ENCODE results near the gene ZNF350. TPM values are rescaled to one million over a fixed set of nuclear protein-coding genes. Genes with fewer than 3 reads are reported as not detected.

The ZNF350 gene
- 5.1 and 5.2 TPM in 2 replicates for polyA plus RNA-seq (2013)

- H3K23ac ChIP-seq (ENCODE audit: low read length) = no peak within 1 kb of the TSS
- H2AK5ac ChIP-seq (ENCODE audit: low read length) = no peak within 1 kb of the TSS
- H4K91ac ChIP-seq (ENCODE audit: low read depth, low read length) = peak within 1 kb of the TSS; percentile 62
- H3K4me2 ChIP-seq (ENCODE audit: low read length) = peak within 1 kb of the TSS; percentile 99
- H3K27ac ChIP-seq (ENCODE audit: low read depth, low read length) = no peak within 1 kb of the TSS
- H3K79me2 ChIP-seq (ENCODE audit: control insufficient read depth, insufficient read depth, low read length, poor library complexity) = peaks cover 2% of the 10 kb centered on the region
- H3K9ac ChIP-seq (ENCODE audit: low read length) = peak within 1 kb of the TSS; percentile 83
- peaks cover 0 to 3% of the 10 kb centered on the region in 2 experiments for H3K4me1 ChIP-seq (ENCODE audit: control insufficient read depth in 1 of 2, insufficient read depth in 2 of 2, low read length in 2 of 2)
- H3K79me1 ChIP-seq (ENCODE audit: low read length) = no peaks in the 10 kb centered on the region
- H3K14ac ChIP-seq (ENCODE audit: low read length) = peak within 1 kb of the TSS; percentile 25
- H2BK5ac ChIP-seq (ENCODE audit: low read depth, low read length, poor library complexity) = no peak within 1 kb of the TSS
- peak; percentile 96 to 97 for DNase-seq
- whole genome bisulfite sequencing (ENCODE audit: extremely low coverage, insufficient coverage, insufficient read length) = no CpG with 5 or more reads among the region's 33 CpGs
- H3K18ac ChIP-seq (ENCODE audit: low read length) = no peak within 1 kb of the TSS
- peak within 1 kb of the TSS; percentile 81 for H2AFZ ChIP-seq (ENCODE audit: insufficient read depth, low read length, poor library complexity)
- H2BK12ac ChIP-seq (ENCODE audit: low read length) = no peak within 1 kb of the TSS
- no peaks in the 10 kb centered on the region for H3K36me3 ChIP-seq (ENCODE audit: control insufficient read depth in 1 of 2, insufficient read depth in 2 of 2, low read length in 2 of 2)
- no peaks in the 10 kb centered on the region for H3K27me3 ChIP-seq (ENCODE audit: insufficient read depth, low read length)
- peak within 1 kb of the TSS; percentile 92 for H3K4me3 ChIP-seq (ENCODE audit: low read depth, low read length)
- H3K4ac ChIP-seq (ENCODE audit: low read depth, low read length) = peak within 1 kb of the TSS; percentile 63
- H3K9me3 ChIP-seq (ENCODE audit: insufficient read depth, low read depth, low read length) = peaks cover 10% of the 10 kb centered on the region
- peak within 1 kb of the TSS; percentile 39 for H4K12ac ChIP-seq (ENCODE audit: low read depth, low read length)
- peak within 1 kb of the TSS; percentile 75 for H4K8ac ChIP-seq (ENCODE audit: low read depth, low read length)
- H2BK120ac ChIP-seq (ENCODE audit: insufficient read depth, low read length, poor library complexity) = no peak within 1 kb of the TSS
Measured at GRCh38 chr19:51986309-51987291, at the start of gene ZNF350. Gene ZNF350, minus strand, starts transcription at chr19:51986840. Its CDS starts 12,480 bp downstream, at chr19:51974360.

- no peak overlapping the region for H4K91ac ChIP-seq (ENCODE audit: low read depth, low read length)
- H3K4me1 ChIP-seq (ENCODE audit: control insufficient read depth in 1 of 2, insufficient read depth in 2 of 2, low read length in 2 of 2) = no peaks in the 10 kb centered on the region
- H3K79me2 ChIP-seq (ENCODE audit: control insufficient read depth, insufficient read depth, low read length, poor library complexity) = no peaks in the 10 kb centered on the region
- H3K23ac ChIP-seq (ENCODE audit: low read length) = no peak overlapping the region
- H3K79me1 ChIP-seq (ENCODE audit: low read length) = no peaks in the 10 kb centered on the region
- H2AFZ ChIP-seq (ENCODE audit: insufficient read depth, low read length, poor library complexity) = no peak overlapping the region
- no peak overlapping the region for H2AK5ac ChIP-seq (ENCODE audit: low read length)
- H2BK120ac ChIP-seq (ENCODE audit: insufficient read depth, low read length, poor library complexity) = no peak overlapping the region
- no CpG with 5 or more reads among the region's 12 CpGs for WGBS (ENCODE audit: extremely low coverage, insufficient coverage, insufficient read length)
- no peak overlapping the region for H2BK5ac ChIP-seq (ENCODE audit: low read depth, low read length, poor library complexity)
- no peak overlapping the region for H2BK12ac ChIP-seq (ENCODE audit: low read length)
- H3K27me3 ChIP-seq (ENCODE audit: insufficient read depth, low read length) = no peaks in the 10 kb centered on the region
- H3K14ac ChIP-seq (ENCODE audit: low read length) = no peak overlapping the region
- no peak overlapping the region for H4K8ac ChIP-seq (ENCODE audit: low read depth, low read length)
- H4K12ac ChIP-seq (ENCODE audit: low read depth, low read length) = no peak overlapping the region
- H3K4ac ChIP-seq (ENCODE audit: low read depth, low read length) = no peak overlapping the region
- no peak overlapping the region for H3K4me3 ChIP-seq (ENCODE audit: low read depth, low read length)
- no peak overlapping the region for H3K4me2 ChIP-seq (ENCODE audit: low read length)
- H3K9me3 ChIP-seq (ENCODE audit: insufficient read depth, low read depth, low read length) = peaks cover 20% of the 10 kb centered on the region
- H3K18ac ChIP-seq (ENCODE audit: low read length) = no peak overlapping the region
- H3K36me3 ChIP-seq (ENCODE audit: control insufficient read depth in 1 of 2, insufficient read depth in 2 of 2, low read length in 2 of 2) = peaks cover 16 to 33% of the 10 kb centered on the region in 2 experiments
- no peak for DNase-seq
- no peak overlapping the region for H3K9ac ChIP-seq (ENCODE audit: low read length)
- H3K27ac ChIP-seq (ENCODE audit: low read depth, low read length) = no peak overlapping the region
Measured at GRCh38 chr19:52034051-52034728, 47.5 kb upstream of the ZNF350 start.

- Histone ChIP-seq H3K4ac (ENCODE audit: low read depth, low read length) (peak overlapping the region; percentile 57), H3K4me1 (ENCODE audit: control insufficient read depth in 1 of 2, insufficient read depth in 2 of 2, low read length in 2 of 2) (peaks cover 4 to 11% of the 10 kb centered on the region in 2 experiments), H3K27ac (ENCODE audit: low read depth, low read length) (peak overlapping the region; percentile 63), H3K36me3 (ENCODE audit: control insufficient read depth in 1 of 2, insufficient read depth in 2 of 2, low read length in 2 of 2) (peaks cover 14 to 15% of the 10 kb centered on the region in 2 experiments), H4K8ac (ENCODE audit: low read depth, low read length) (peak overlapping the region; percentile 91), H3K27me3 (ENCODE audit: insufficient read depth, low read length) (no peaks in the 10 kb centered on the region), H2AFZ (ENCODE audit: insufficient read depth, low read length, poor library complexity) (peak overlapping the region; percentile 80), H3K4me3 (ENCODE audit: low read depth, low read length) (peak overlapping the region; percentile 90), H3K79me1 (ENCODE audit: low read length) (peaks cover 11% of the 10 kb centered on the region), H3K14ac (ENCODE audit: low read length) (peak overlapping the region; percentile 94), H2BK120ac (ENCODE audit: insufficient read depth, low read length, poor library complexity) (peak overlapping the region; percentile 82), H3K4me2 (ENCODE audit: low read length) (peak overlapping the region; percentile 83), H3K23ac (ENCODE audit: low read length) (no peak overlapping the region), H4K12ac (ENCODE audit: low read depth, low read length) (peak overlapping the region; percentile 63), H4K91ac (ENCODE audit: low read depth, low read length) (peak overlapping the region; percentile 89), H3K18ac (ENCODE audit: low read length) (no peak overlapping the region), H2BK5ac (ENCODE audit: low read depth, low read length, poor library complexity) (peak overlapping the region; percentile 80), H3K9ac (ENCODE audit: low read length) (peak overlapping the region; percentile 20), H3K9me3 (ENCODE audit: insufficient read depth, low read depth, low read length) (peaks cover 9% of the 10 kb centered on the region), H3K79me2 (ENCODE audit: control insufficient read depth, insufficient read depth, low read length, poor library complexity) (peaks cover 4% of the 10 kb centered on the region), H2AK5ac (ENCODE audit: low read length) (no peak overlapping the region), H2BK12ac (ENCODE audit: low read length) (no peak overlapping the region)
- DNase-seq = no peak
- no CpG with 5 or more reads among the region's 5 CpGs for WGBS (ENCODE audit: extremely low coverage, insufficient coverage, insufficient read length)
Measured at GRCh38 chr19:52028780-52029123, 42.1 kb upstream of the ZNF350 start.

- no peak within 1 kb of the TSS for H2AK5ac ChIP-seq (ENCODE audit: low read length)
- H3K4ac ChIP-seq (ENCODE audit: low read depth, low read length) = peak within 1 kb of the TSS; percentile 57
- peak within 1 kb of the TSS; percentile 82 for H2BK120ac ChIP-seq (ENCODE audit: insufficient read depth, low read length, poor library complexity)
- peak within 1 kb of the TSS; percentile 94 for H3K14ac ChIP-seq (ENCODE audit: low read length)
- H4K8ac ChIP-seq (ENCODE audit: low read depth, low read length) = peak within 1 kb of the TSS; percentile 91
- H3K9ac ChIP-seq (ENCODE audit: low read length) = peak within 1 kb of the TSS; percentile 85
- H3K36me3 ChIP-seq (ENCODE audit: control insufficient read depth in 1 of 2, insufficient read depth in 2 of 2, low read length in 2 of 2) = peaks cover 17 to 18% of the 10 kb centered on the region in 2 experiments
- peaks cover 4% of the 10 kb centered on the region for H3K79me2 ChIP-seq (ENCODE audit: control insufficient read depth, insufficient read depth, low read length, poor library complexity)
- H2BK12ac ChIP-seq (ENCODE audit: low read length) = peak within 1 kb of the TSS; percentile 42
- H3K23ac ChIP-seq (ENCODE audit: low read length) = no peak within 1 kb of the TSS
- H3K9me3 ChIP-seq (ENCODE audit: insufficient read depth, low read depth, low read length) = peaks cover 9% of the 10 kb centered on the region
- peak within 1 kb of the TSS; percentile 83 for H3K4me2 ChIP-seq (ENCODE audit: low read length)
- no CpG with 5 or more reads among the region's 53 CpGs for WGBS (ENCODE audit: extremely low coverage, insufficient coverage, insufficient read length)
- H4K12ac ChIP-seq (ENCODE audit: low read depth, low read length) = peak within 1 kb of the TSS; percentile 63
- DNase-seq = peak; percentile 84 to 88
- peak within 1 kb of the TSS; percentile 80 for H2BK5ac ChIP-seq (ENCODE audit: low read depth, low read length, poor library complexity)
- no peaks in the 10 kb centered on the region for H3K27me3 ChIP-seq (ENCODE audit: insufficient read depth, low read length)
- H3K4me1 ChIP-seq (ENCODE audit: control insufficient read depth in 1 of 2, insufficient read depth in 2 of 2, low read length in 2 of 2) = peaks cover 4 to 11% of the 10 kb centered on the region in 2 experiments
- H3K4me3 ChIP-seq (ENCODE audit: low read depth, low read length) = peak within 1 kb of the TSS; percentile 90
- H3K79me1 ChIP-seq (ENCODE audit: low read length) = peaks cover 11% of the 10 kb centered on the region
- H3K27ac ChIP-seq (ENCODE audit: low read depth, low read length) = peak within 1 kb of the TSS; percentile 68
- H4K91ac ChIP-seq (ENCODE audit: low read depth, low read length) = peak within 1 kb of the TSS; percentile 89
- H2AFZ ChIP-seq (ENCODE audit: insufficient read depth, low read length, poor library complexity) = peak within 1 kb of the TSS; percentile 80
- peak within 1 kb of the TSS; percentile 86 for H3K18ac ChIP-seq (ENCODE audit: low read length)
Measured at GRCh38 chr19:52028027-52028779, 41.6 kb upstream of the ZNF350 start, which contains the start of gene ZNF614. Gene ZNF614, minus strand, starts transcription at chr19:52028379. Its CDS starts 2,634 bp downstream, at chr19:52025745.

All from trophoblast cell (in vitro differentiated cells and primary cell).